Dermis microvascular lymphatic vessel endothelial cell (primary cell): ENCODE results near the gene KCTD15. TPM values are rescaled to one million over a fixed set of nuclear protein-coding genes. Genes with fewer than 3 reads are reported as not detected.
"Not testable (repeated sequence)": the region's sequence is repeated elsewhere in the genome, so short reads cannot be mapped to it uniquely, and the experiment has no call there.

Source experiments
- DNase-seq, 2 donors: peaks; one replicate each; pipeline versions ENCODE4 v3.0.0 to v3.0.0-alpha.2; 2010; ENCODE audit warnings: low read depth in 2 of 2
- total RNA-seq: library from RNA; depleted of rRNA; stranded (reverse); fragments of >200 nt; gene quantifications from 2 replicates; pipeline ENCODE4 v1.2.1, GENCODE V29; 2014

KCTD15 gene
- total RNA-seq, 1 donor from 2014 or later: 34.5 TPM

GRCh38 chr19:33813391-33814101 lies 16.9 kb downstream of the KCTD15 start:
- DNase-seq: no peak

GRCh38 chr19:33814181-33815165 lies 17.8 kb downstream of the KCTD15 start:
- no peak for DNase-seq

GRCh38 chr19:33815380-33816340 lies 19.0 kb downstream of the KCTD15 start:
- no peak for DNase-seq

- DNase-seq: no peak
Observed at GRCh38 chr19:33818411-33818810, 21.7 kb downstream of the KCTD15 start.

GRCh38 chr19:33819078-33819477 lies 22.4 kb downstream of the KCTD15 start:
- DNase-seq: not testable (repeated sequence)

- DNase-seq: no peak
Observed at GRCh38 chr19:33819506-33819879, 22.8 kb downstream of the KCTD15 start.

- peak in 1 of 2 donors; percentile 61 for DNase-seq
Observed at GRCh38 chr19:33819880-33820781, 23.5 kb downstream of the KCTD15 start.

GRCh38 chr19:33821871-33822270 lies 25.2 kb downstream of the KCTD15 start:
- DNase-seq: no peak

- no peak for DNase-seq
Observed at GRCh38 chr19:33823341-33823740, 26.7 kb downstream of the KCTD15 start.

GRCh38 chr19:33825556-33825955 lies 28.9 kb downstream of the KCTD15 start:
- DNase-seq: no peak

- no peak for DNase-seq
Observed at GRCh38 chr19:33826521-33826920, 29.9 kb downstream of the KCTD15 start.

- no peak for DNase-seq
Observed at GRCh38 chr19:33828266-33829075, 31.8 kb downstream of the KCTD15 start.

GRCh38 chr19:33830264-33830663 lies 33.6 kb downstream of the KCTD15 start:
- no peak for DNase-seq

- no peak for DNase-seq
Observed at GRCh38 chr19:33831825-33832224, 35.2 kb downstream of the KCTD15 start.

GRCh38 chr19:33832633-33833032 lies 36.0 kb downstream of the KCTD15 start:
- no peak for DNase-seq

GRCh38 chr19:33840382-33840781 lies 43.7 kb downstream of the KCTD15 start:
- no peak for DNase-seq

- no peak for DNase-seq
Observed at GRCh38 chr19:33840783-33841182, 44.1 kb downstream of the KCTD15 start.

GRCh38 chr19:33841685-33842084 lies 45.0 kb downstream of the KCTD15 start:
- DNase-seq: no peak

GRCh38 chr19:33844478-33844877 lies 47.8 kb downstream of the KCTD15 start:
- DNase-seq: no peak
